HG03432 (cell line): Measurements from ENCODE around the gene SLC10A6.

ENCODE experiments used
- ATAC-seq: cut with Tn5 transposase; IDR thresholded peaks from one replicate; pipeline ENCODE4 v1.9.1; 2021; ENCODE audit warnings: mild to moderate bottlenecking, moderate library complexity; ENCODE audit not compliant: unreplicated experiment

Gene SLC10A6

GRCh38 chr4:86809809-86810208 lies 39.4 kb downstream of the SLC10A6 start:
- ATAC-seq, result no peak

GRCh38 chr4:86791126-86791525 lies 58.1 kb downstream of the SLC10A6 start:
- ATAC-seq, result no peak

- ATAC-seq, result no peak
Observed at GRCh38 chr4:86788826-86789225, 60.4 kb downstream of the SLC10A6 start.

- no peak for ATAC-seq
Observed at GRCh38 chr4:86778175-86778574, 71.0 kb downstream of the SLC10A6 start.

- ATAC-seq, result no peak
Observed at GRCh38 chr4:86775061-86775460, 74.1 kb downstream of the SLC10A6 start.
